Dermis blood vessel endothelial cell (primary cell): ENCODE measurements around the gene FOXD4L5. TPM values are rescaled to one million over a fixed set of nuclear protein-coding genes. Genes with fewer than 3 reads are reported as not detected.
"Not testable (repeated sequence)": the region's sequence is repeated elsewhere in the genome, so short reads cannot be mapped to it uniquely, and the experiment has no call there.

ENCODE experiments used
- DNase-seq: peaks from one replicate; pipeline ENCODE4 v3.0.0; 2010
- total RNA-seq: library from RNA; depleted of rRNA; stranded (reverse); fragments of >200 nt; gene quantifications from 2 replicates; pipeline ENCODE4 v1.2.3, GENCODE V29; 2014

Gene FOXD4L5
- 0.09 TPM in 1 of 2 replicates, not detected in the other for total RNA-seq

DNA sequence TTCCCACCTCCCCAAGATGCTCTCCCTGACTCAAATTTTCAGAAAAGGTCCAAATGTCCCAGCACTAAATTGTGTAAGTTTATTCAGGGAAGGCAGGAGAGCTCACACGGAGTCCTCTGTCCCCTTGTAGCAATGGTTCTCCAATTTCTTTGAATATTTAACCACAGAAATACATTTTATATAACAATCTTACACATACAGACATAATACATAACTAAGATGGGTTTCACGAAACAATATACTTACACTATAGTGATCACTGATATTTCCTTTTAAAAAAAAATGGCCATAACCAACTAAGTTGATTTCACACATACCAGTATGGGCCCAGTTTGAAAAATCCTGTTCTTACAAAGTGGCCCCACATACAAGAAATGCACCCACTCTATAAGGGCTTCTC lies at the start of gene FOXD4L5:
Gene FOXD4L5 (minus strand): TSS at position 101 of the 400 bp plus-strand sequence. CDS start 832 bp downstream, outside the sequence.
- DNase-seq, result not testable (repeated sequence)

DNA sequence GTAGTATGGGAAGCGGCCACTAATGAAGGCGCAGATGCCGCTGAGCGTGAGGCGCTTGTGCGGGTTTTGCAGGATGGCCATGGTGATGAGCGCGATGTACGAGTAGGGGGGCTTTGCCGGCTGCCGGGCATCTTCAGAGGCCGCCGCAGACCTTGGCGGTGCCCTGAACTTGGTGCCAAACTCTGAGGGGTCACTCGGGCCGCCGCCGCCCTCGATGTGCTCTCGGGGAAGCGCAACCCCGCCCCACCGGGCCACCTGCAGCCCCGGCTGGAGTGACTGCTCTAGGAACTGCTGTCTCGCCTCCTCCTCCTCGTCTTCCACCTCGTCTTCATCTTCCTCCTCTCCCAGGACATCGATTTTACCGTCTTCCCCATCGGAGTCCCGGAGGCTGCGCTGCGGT lies 1.1 kb downstream of the FOXD4L5 start:
- DNase-seq, result not testable (repeated sequence)

DNA sequence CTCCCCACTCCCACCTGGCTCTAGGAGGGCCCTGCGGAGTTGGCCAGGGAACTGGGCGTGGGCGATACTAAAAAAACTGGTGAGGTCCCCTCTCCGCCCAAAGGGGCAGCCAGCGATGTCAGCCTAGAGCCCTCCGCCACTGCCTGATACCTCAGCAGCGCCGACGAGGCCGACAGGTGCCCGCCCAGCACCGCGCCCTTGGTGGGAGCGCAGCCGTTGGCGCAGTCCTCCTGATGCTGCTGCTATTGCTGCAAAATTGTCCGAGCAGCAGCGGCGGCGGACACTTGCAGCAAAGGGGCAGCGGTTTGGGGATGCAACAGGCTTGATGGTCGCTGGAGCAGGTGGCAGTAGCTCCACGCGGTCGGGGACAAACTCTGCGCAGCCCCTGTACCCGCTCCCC lies 2.0 kb downstream of the FOXD4L5 start:
- DNase-seq, result not testable (repeated sequence)
